Measurements from ENCODE around the gene VCAM1. TPM values are rescaled to one million over a fixed set of nuclear protein-coding genes. Genes with fewer than 3 reads are reported as not detected.
"Not testable (repeated sequence)": the region's sequence is repeated elsewhere in the genome, so short reads cannot be mapped to it uniquely, and the experiment has no call there.

VCAM1 gene
- total RNA-seq, 1 donor from 2014 or later, result 37.0 TPM

GRCh38 chr1:100775483-100775882 is 55.9 kb downstream of the VCAM1 start:
- Mint-ChIP-seq H3K4me1 (ENCODE audit: unreplicated experiment) (no peaks in the 10 kb centered on the region), H3K27ac (no peak overlapping the region)

GRCh38 chr1:100778748-100779147 is 59.2 kb downstream of the VCAM1 start:
- Mint-ChIP-seq H3K27me3 (no peaks in the 10 kb centered on the region), H3K9me3 (peaks cover 9% of the 10 kb centered on the region), H3K36me3 (no peaks in the 10 kb centered on the region), H3K4me1 (ENCODE audit: unreplicated experiment) (no peaks in the 10 kb centered on the region), H3K4me3 (no peak overlapping the region), H3K27ac (no peak overlapping the region)
- no peak for DNase-seq (ENCODE audit: extremely low spot score, unreplicated experiment)
- TF ChIP-seq CTCF (conservative IDR thresholded peaks at IDR 0.05), result no peak

More at GRCh38 chr1:100775483-100775882, 55.9 kb downstream of the VCAM1 start:
- Mint-ChIP-seq H3K4me3 (no peak overlapping the region), H3K27me3 (no peaks in the 10 kb centered on the region), H3K36me3 (no peaks in the 10 kb centered on the region), H3K9me3 (peaks cover 9% of the 10 kb centered on the region)
- DNase-seq (ENCODE audit: extremely low spot score, unreplicated experiment), result no peak
- no peak for TF ChIP-seq CTCF (conservative IDR thresholded peaks at IDR 0.05)

GRCh38 chr1:100780814-100781213 is 61.3 kb downstream of the VCAM1 start:
- DNase-seq (ENCODE audit: extremely low spot score, unreplicated experiment), result no peak
- Mint-ChIP-seq H3K36me3 (no peaks in the 10 kb centered on the region), H3K9me3 (peaks cover 9% of the 10 kb centered on the region), H3K27ac (no peak overlapping the region), H3K4me1 (ENCODE audit: unreplicated experiment) (no peaks in the 10 kb centered on the region), H3K4me3 (no peak overlapping the region), H3K27me3 (no peaks in the 10 kb centered on the region)
- no peak for TF ChIP-seq CTCF (conservative IDR thresholded peaks at IDR 0.05)

- DNase-seq (ENCODE audit: extremely low spot score, unreplicated experiment); H3K4me1 Mint-ChIP-seq (ENCODE audit: unreplicated experiment); H3K9me3 Mint-ChIP-seq; H3K4me3 Mint-ChIP-seq; H3K27ac Mint-ChIP-seq; H3K27me3 Mint-ChIP-seq; H3K36me3 Mint-ChIP-seq: not testable (repeated sequence)
Measured at GRCh38 chr1:100781728-100782127, 62.2 kb downstream of the VCAM1 start.

GRCh38 chr1:100782473-100783039 is 63.0 kb downstream of the VCAM1 start:
- no peak overlapping the region for H3K4me3 Mint-ChIP-seq
- H3K36me3 Mint-ChIP-seq, result no peaks in the 10 kb centered on the region
- no peak for DNase-seq (ENCODE audit: extremely low spot score, unreplicated experiment)
- TF ChIP-seq CTCF (conservative IDR thresholded peaks at IDR 0.05), result no peak
- no peaks in the 10 kb centered on the region for H3K27me3 Mint-ChIP-seq
- no peaks in the 10 kb centered on the region for H3K4me1 Mint-ChIP-seq (ENCODE audit: unreplicated experiment)
- no peak overlapping the region for H3K27ac Mint-ChIP-seq
- peaks cover 9% of the 10 kb centered on the region for H3K9me3 Mint-ChIP-seq

- Mint-ChIP-seq H3K9me3 (peaks cover 7% of the 10 kb centered on the region), H3K27me3 (no peaks in the 10 kb centered on the region), H3K36me3 (no peaks in the 10 kb centered on the region), H3K27ac (no peak overlapping the region), H3K4me1 (ENCODE audit: unreplicated experiment) (peaks cover 5% of the 10 kb centered on the region), H3K4me3 (no peak overlapping the region)
- no peak for DNase-seq (ENCODE audit: extremely low spot score, unreplicated experiment)
- no peak for TF ChIP-seq CTCF (conservative IDR thresholded peaks at IDR 0.05)
Measured at GRCh38 chr1:100785470-100786052, 66.0 kb downstream of the VCAM1 start.

Data from type B pancreatic cell (in vitro differentiated cells).